ENCODE measurements around the gene PARP12. TPM values are rescaled to one million over a fixed set of nuclear protein-coding genes. Genes with fewer than 3 reads are reported as not detected.

PARP12 gene
- total RNA-seq, 4 donors from 2014 or later, result 22.5 to 89.5 (median 50.7) TPM

GRCh38 chr7:140000666-140001268 lies 62.0 kb downstream of the PARP12 start:
- H3K27ac ChIP-seq, result no peak overlapping the region
- no peak for DNase-seq
- H3K4me1 ChIP-seq, result no peaks in the 10 kb centered on the region
- TF ChIP-seq CTCF (IDR thresholded peaks at IDR 0.05) (no peak), POLR2A (IDR thresholded peaks at IDR 0.05) (no peak)
- intact Hi-C loops (cut with DNase I; ENCODE audit: low total_unique reads), result loop anchor here (10.0 kb wide), 1 partner anchor 356 kb away; no protein-coding TSS in a partner anchor
- no peaks in the 10 kb centered on the region for H3K9me3 ChIP-seq
- H3K27me3 ChIP-seq, result no peaks in the 10 kb centered on the region
- no peaks in the 10 kb centered on the region for H3K36me3 ChIP-seq
- H3K4me3 ChIP-seq, result no peak overlapping the region

GRCh38 chr7:139999516-139999915 lies 63.2 kb downstream of the PARP12 start:
- H3K27me3 ChIP-seq, result no peaks in the 10 kb centered on the region
- TF ChIP-seq POLR2A (IDR thresholded peaks at IDR 0.05) (no peak), CTCF (IDR thresholded peaks at IDR 0.05) (no peak)
- no peak for DNase-seq
- no peaks in the 10 kb centered on the region for H3K36me3 ChIP-seq
- intact Hi-C loops (cut with DNase I; ENCODE audit: low total_unique reads), result no loop called here
- no peak overlapping the region for H3K27ac ChIP-seq
- H3K4me3 ChIP-seq, result no peak overlapping the region
- no peaks in the 10 kb centered on the region for H3K9me3 ChIP-seq
- H3K4me1 ChIP-seq, result peaks cover 0 to 9% of the 10 kb centered on the region in 2 donors

GRCh38 chr7:139998572-139998971 lies 64.2 kb downstream of the PARP12 start:
- H3K9me3 ChIP-seq, result no peaks in the 10 kb centered on the region
- H3K4me1 ChIP-seq, result peaks cover 0 to 9% of the 10 kb centered on the region in 2 donors
- no peak overlapping the region for H3K27ac ChIP-seq
- H3K36me3 ChIP-seq, result no peaks in the 10 kb centered on the region
- DNase-seq, result no peak
- H3K27me3 ChIP-seq, result no peaks in the 10 kb centered on the region
- no peak overlapping the region for H3K4me3 ChIP-seq
- TF ChIP-seq POLR2A (IDR thresholded peaks at IDR 0.05) (no peak), CTCF (IDR thresholded peaks at IDR 0.05) (no peak)
- intact Hi-C loops (cut with DNase I; ENCODE audit: low total_unique reads), result no loop called here

GRCh38 chr7:139995017-139995915 lies 67.5 kb downstream of the PARP12 start:
- intact Hi-C loops (cut with DNase I; ENCODE audit: low total_unique reads), result no loop called here
- Histone ChIP-seq H3K4me1 (peaks cover 0 to 13% of the 10 kb centered on the region in 2 donors), H3K4me3 (no peak overlapping the region), H3K9me3 (no peaks in the 10 kb centered on the region), H3K36me3 (no peaks in the 10 kb centered on the region), H3K27ac (peak overlapping the region in 1 of 2 donors; percentile 61), H3K27me3 (no peaks in the 10 kb centered on the region)
- TF ChIP-seq POLR2A (IDR thresholded peaks at IDR 0.05), result no peak
- TF ChIP-seq CTCF (IDR thresholded peaks at IDR 0.05), result no peak
- peak; percentile 30 to 38 for DNase-seq

- no peaks in the 10 kb centered on the region for H3K36me3 ChIP-seq
- peaks cover 0 to 13% of the 10 kb centered on the region in 2 donors for H3K4me1 ChIP-seq
- no peaks in the 10 kb centered on the region for H3K9me3 ChIP-seq
- DNase-seq, result no peak
- H3K4me3 ChIP-seq, result no peak overlapping the region
- TF ChIP-seq POLR2A (IDR thresholded peaks at IDR 0.05) (no peak), CTCF (IDR thresholded peaks at IDR 0.05) (no peak)
- intact Hi-C loops (cut with DNase I; ENCODE audit: low total_unique reads), result no loop called here
- H3K27me3 ChIP-seq, result no peaks in the 10 kb centered on the region
- peak overlapping the region in 1 of 2 donors; percentile 61 for H3K27ac ChIP-seq
Observed at GRCh38 chr7:139994356-139994755, 68.4 kb downstream of the PARP12 start.

All from uterus (tissue), 4 donors.